Measurements from ENCODE around the gene MAPK11.

GRCh38 chr22:50250555-50251476, 19.4 kb downstream of the MAPK11 start, which contains the start of gene HDAC10:
- TF ChIP-seq POLR2AphosphoS5 (IDR thresholded peaks at IDR 0.05) (peak in 2 of 3 donors; percentile 52 to 66), CTCF (IDR thresholded peaks at IDR 0.05) (no peak), POLR2A (IDR thresholded peaks at IDR 0.05) (peak; percentile 58), EP300 (IDR thresholded peaks at IDR 0.05; ENCODE audit: low read depth) (no peak)

All from transverse colon (tissue), 4 donors.